Measurements from ENCODE around the gene HNF1B.

GRCh38 chr17:37786481-37786880 is 41.6 kb upstream of the HNF1B start:
- TF ChIP-seq TAF1 (IDR thresholded peaks at IDR 0.05; ENCODE audit: borderline replicate concordance, low read depth, low read length) (no peak), RAD21 (IDR thresholded peaks at IDR 0.05; ENCODE audit: low read length) (no peak), CTCF (IDR thresholded peaks at IDR 0.05) (no peak), GABPA (IDR thresholded peaks at IDR 0.05; ENCODE audit: low read depth) (no peak), RCOR1 (IDR thresholded peaks at IDR 0.05; ENCODE audit: low read length) (no peak), RXRA (IDR thresholded peaks at IDR 0.05; ENCODE audit: borderline replicate concordance, low read depth) (no peak), EZH2phosphoT487 (IDR thresholded peaks at IDR 0.05; ENCODE audit: borderline replicate concordance, low read depth) (no peak), POLR2AphosphoS5 (IDR thresholded peaks at IDR 0.05; ENCODE audit: low read depth, low read length) (no peak), NRF1 (IDR thresholded peaks at IDR 0.05; ENCODE audit: low read depth, low read length) (no peak), RFX5 (IDR thresholded peaks at IDR 0.05; ENCODE audit: low read length) (no peak)

Data from SK-N-SH (cell line).